Activated CD8-positive, alpha-beta T cell treated with anti-CD3 and anti-CD28 coated beads, Interleukin-2, amount 10 ng/mL, durations not matched to agents 7 days and 5 days (primary cell): ENCODE data around the gene ITGB8. TPM values are rescaled to one million over a fixed set of nuclear protein-coding genes. Genes with fewer than 3 reads are reported as not detected.

Experiments
- ATAC-seq: fragments of 150-1000 bp; cut with Tn5 transposase; one replicate; pipeline ENCODE4 v1.10.0; 2021; ENCODE audit warnings: moderate library complexity
- CTCF ChIA-PET: fragments of 350-600 bp; sonication (Branson Sonifier 250); formaldehyde crosslinking; loops from one replicate; lab custom pipeline; 2021; ENCODE audit warnings: antibody characterized with exemption; lab: Charles Lee
- POLR2A ChIA-PET: fragments of 350-600 bp; sonication (Branson Sonifier 250); formaldehyde crosslinking; loops from one replicate; lab custom pipeline; 2021; ENCODE audit warnings: antibody characterized with exemption; lab: Charles Lee
- DNase-seq: peaks from one replicate; pipeline ENCODE4 v3.0.0-alpha.2; 2020
- H3K27ac Mint-ChIP-seq: one replicate; pipeline ENCODE4 v1.8.0; 2021; ENCODE audit warnings: mild to moderate bottlenecking, mixed read lengths
- H3K27me3 Mint-ChIP-seq: one replicate; pipeline ENCODE4 v1.8.0; 2021; ENCODE audit warnings: low read depth, mixed read lengths
- H3K36me3 Mint-ChIP-seq: one replicate; pipeline ENCODE4 v1.8.0; 2021; ENCODE audit warnings: low read depth, mixed read lengths
- H3K4me1 Mint-ChIP-seq: one replicate; pipeline ENCODE4 v1.8.0; 2021; ENCODE audit warnings: low read depth, mixed read lengths
- H3K4me3 Mint-ChIP-seq: one replicate; pipeline ENCODE4 v1.8.0; 2021; ENCODE audit warnings: mild to moderate bottlenecking, mixed read lengths
- H3K9me3 Mint-ChIP-seq: one replicate; pipeline ENCODE4 v1.8.0; 2022; ENCODE audit warnings: mixed read lengths; ENCODE audit not compliant: insufficient read depth
- total RNA-seq, 2 experiments: library from RNA; stranded (reverse); gene quantifications; one replicate each; pipeline ENCODE4 v1.2.3, GENCODE V29; 2021

The ITGB8 gene
- total RNA-seq, 2 experiments from 2014 or later: not detected

- ChIA-PET CTCF (interaction anchor here (1.6 kb wide), 1 partner anchor 458 kb away, joined by 3 read pairs; no protein-coding TSS in a partner anchor), POLR2A (no interaction called here)
- Mint-ChIP-seq H3K27ac (no peak overlapping the region), H3K4me1 (no peaks in the 10 kb centered on the region), H3K36me3 (no peaks in the 10 kb centered on the region), H3K9me3 (no peaks in the 10 kb centered on the region), H3K4me3 (no peak overlapping the region), H3K27me3 (no peaks in the 10 kb centered on the region)
- no peak for DNase-seq
- ATAC-seq: no peak
Measured at GRCh38 chr7:20440472-20441105, 109.9 kb downstream of the ITGB8 start.

- no peak overlapping the region for H3K27ac Mint-ChIP-seq
- ChIA-PET CTCF (interaction anchor here (1.6 kb wide), 1 partner anchor 459 kb away, joined by 3 read pairs; no protein-coding TSS in a partner anchor), POLR2A (no interaction called here)
- DNase-seq (no peak), ATAC-seq (no peak)
- no peak overlapping the region for H3K4me3 Mint-ChIP-seq
- no peaks in the 10 kb centered on the region for H3K4me1 Mint-ChIP-seq
- H3K27me3 Mint-ChIP-seq: no peaks in the 10 kb centered on the region
- no peaks in the 10 kb centered on the region for H3K36me3 Mint-ChIP-seq
- H3K9me3 Mint-ChIP-seq: no peaks in the 10 kb centered on the region
Measured at GRCh38 chr7:20441346-20441745, 110.6 kb downstream of the ITGB8 start.

- ChIA-PET POLR2A (no interaction called here), CTCF (interaction anchor here (1.6 kb wide), 1 partner anchor 460 kb away, joined by 3 read pairs; no protein-coding TSS in a partner anchor)
- H3K9me3 Mint-ChIP-seq: no peaks in the 10 kb centered on the region
- no peak overlapping the region for H3K27ac Mint-ChIP-seq
- no peaks in the 10 kb centered on the region for H3K36me3 Mint-ChIP-seq
- no peaks in the 10 kb centered on the region for H3K4me1 Mint-ChIP-seq
- no peaks in the 10 kb centered on the region for H3K27me3 Mint-ChIP-seq
- DNase-seq (no peak), ATAC-seq (no peak)
- no peak overlapping the region for H3K4me3 Mint-ChIP-seq
Measured at GRCh38 chr7:20441991-20442441, 111.3 kb downstream of the ITGB8 start.

- H3K27me3 Mint-ChIP-seq: no peaks in the 10 kb centered on the region
- H3K36me3 Mint-ChIP-seq: no peaks in the 10 kb centered on the region
- no peak overlapping the region for H3K4me3 Mint-ChIP-seq
- no peak overlapping the region for H3K27ac Mint-ChIP-seq
- CTCF ChIA-PET: no interaction called here
- ATAC-seq: no peak
- no peak for DNase-seq
- POLR2A ChIA-PET: no interaction called here
- no peaks in the 10 kb centered on the region for H3K4me1 Mint-ChIP-seq
- no peaks in the 10 kb centered on the region for H3K9me3 Mint-ChIP-seq
Measured at GRCh38 chr7:20442951-20443350, 112.3 kb downstream of the ITGB8 start.

DNA sequence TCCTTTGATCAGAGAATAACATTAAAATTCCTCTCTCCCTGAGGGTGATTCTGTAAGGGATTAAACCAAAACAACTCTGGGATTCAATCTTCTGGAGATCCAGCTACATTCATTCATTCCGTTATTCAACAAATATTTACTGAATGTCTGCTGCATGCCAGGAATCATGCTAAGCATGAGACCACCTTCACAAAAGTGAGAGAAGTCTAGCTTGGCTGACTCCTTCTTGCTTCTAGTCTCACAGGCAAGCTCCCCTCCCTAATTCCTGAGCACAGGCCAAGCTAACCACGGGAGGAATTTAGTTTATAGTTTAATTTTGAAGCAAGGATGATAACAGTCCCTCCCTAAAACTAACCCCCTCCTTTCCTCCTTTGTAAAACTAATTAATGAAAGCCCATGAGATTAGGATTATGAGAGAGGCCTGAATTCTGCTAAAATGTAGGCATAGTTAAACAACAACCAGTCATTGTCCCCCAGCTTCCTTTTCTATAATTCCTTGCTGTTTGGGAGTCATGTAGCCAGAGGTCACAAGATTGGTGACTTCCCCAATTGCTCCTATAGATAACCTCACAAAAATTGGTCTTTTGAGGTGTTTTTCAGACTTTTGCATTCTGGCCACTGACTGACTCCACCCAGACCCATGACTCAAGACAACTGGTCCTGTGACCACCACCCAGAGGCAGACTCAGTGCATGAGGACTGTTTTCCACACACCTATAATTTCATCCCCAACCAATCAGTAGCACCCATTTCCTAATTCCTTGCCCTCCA is 113.5 kb downstream of the ITGB8 start:
- H3K4me1 Mint-ChIP-seq: no peaks in the 10 kb centered on the region
- CTCF ChIA-PET: no interaction called here

GRCh38 chr7:20447021-20447650 is 116.4 kb downstream of the ITGB8 start:
- Mint-ChIP-seq H3K36me3 (no peaks in the 10 kb centered on the region), H3K27me3 (no peaks in the 10 kb centered on the region), H3K9me3 (no peaks in the 10 kb centered on the region), H3K27ac (no peak overlapping the region), H3K4me3 (no peak overlapping the region), H3K4me1 (no peaks in the 10 kb centered on the region)
- DNase-seq (no peak), ATAC-seq (no peak)
- ChIA-PET POLR2A (no interaction called here), CTCF (no interaction called here)

More for the DNA sequence above, 113.5 kb downstream of the ITGB8 start:
- H3K27me3 Mint-ChIP-seq: no peaks in the 10 kb centered on the region
- no peak overlapping the region for H3K27ac Mint-ChIP-seq
- ATAC-seq (no peak), DNase-seq (no peak)
- no peak overlapping the region for H3K4me3 Mint-ChIP-seq
- POLR2A ChIA-PET: no interaction called here
- H3K9me3 Mint-ChIP-seq: no peaks in the 10 kb centered on the region
- no peaks in the 10 kb centered on the region for H3K36me3 Mint-ChIP-seq

DNA sequence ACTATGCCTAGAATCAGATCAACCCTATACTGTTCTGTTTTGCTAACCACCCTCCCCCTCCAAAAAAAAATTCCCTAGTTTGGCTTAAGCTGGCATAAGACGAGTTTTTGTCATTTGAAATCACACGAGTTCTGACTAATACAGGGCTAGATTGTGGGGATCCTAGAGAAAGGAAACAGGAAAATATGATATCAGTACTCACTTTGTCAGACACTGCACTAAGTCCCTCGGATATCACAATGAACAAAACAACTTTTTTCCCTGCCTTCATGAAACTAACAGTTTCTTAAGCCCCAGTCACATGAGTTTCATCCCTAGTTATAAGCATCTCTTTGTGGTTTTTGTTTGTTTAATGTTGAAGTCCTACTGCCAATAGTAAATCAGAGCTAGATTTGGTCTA is 118.5 kb downstream of the ITGB8 start:
- ATAC-seq (no peak), DNase-seq (no peak)
- POLR2A ChIA-PET: no interaction called here
- Mint-ChIP-seq H3K4me3 (no peak overlapping the region), H3K9me3 (no peaks in the 10 kb centered on the region), H3K27me3 (no peaks in the 10 kb centered on the region), H3K27ac (no peak overlapping the region), H3K36me3 (no peaks in the 10 kb centered on the region), H3K4me1 (no peaks in the 10 kb centered on the region)
- CTCF ChIA-PET: no interaction called here

DNA sequence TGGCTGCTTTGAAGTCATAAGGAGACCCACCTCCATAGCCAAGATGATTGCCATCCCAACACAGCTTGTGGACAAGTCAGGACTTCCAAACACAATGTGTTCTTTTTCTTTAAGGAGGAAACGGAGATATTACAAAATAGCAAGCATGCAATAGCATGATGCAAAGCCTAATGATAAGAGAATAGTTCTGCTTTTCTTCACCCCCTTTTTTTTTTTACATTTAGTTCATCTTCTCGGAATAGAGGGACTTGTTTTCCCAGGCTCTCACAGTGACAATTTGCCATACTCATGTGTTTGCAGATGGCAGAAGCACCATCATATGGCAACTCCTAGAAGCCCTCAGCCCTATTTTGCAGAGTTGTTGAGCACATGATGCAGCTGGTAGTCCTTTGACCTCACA is 119.8 kb downstream of the ITGB8 start:
- no peak for ATAC-seq
- POLR2A ChIA-PET: no interaction called here
- no peak for DNase-seq
- Mint-ChIP-seq H3K27me3 (no peaks in the 10 kb centered on the region), H3K4me3 (no peak overlapping the region), H3K9me3 (no peaks in the 10 kb centered on the region), H3K4me1 (no peaks in the 10 kb centered on the region), H3K36me3 (no peaks in the 10 kb centered on the region), H3K27ac (no peak overlapping the region)
- CTCF ChIA-PET: no interaction called here

GRCh38 chr7:20454202-20454601 is 123.5 kb downstream of the ITGB8 start:
- Mint-ChIP-seq H3K36me3 (no peaks in the 10 kb centered on the region), H3K4me1 (no peaks in the 10 kb centered on the region), H3K9me3 (no peaks in the 10 kb centered on the region), H3K4me3 (no peak overlapping the region), H3K27ac (no peak overlapping the region), H3K27me3 (no peaks in the 10 kb centered on the region)
- POLR2A ChIA-PET: no interaction called here
- ATAC-seq: no peak
- no peak for DNase-seq
- CTCF ChIA-PET: no interaction called here

DNA sequence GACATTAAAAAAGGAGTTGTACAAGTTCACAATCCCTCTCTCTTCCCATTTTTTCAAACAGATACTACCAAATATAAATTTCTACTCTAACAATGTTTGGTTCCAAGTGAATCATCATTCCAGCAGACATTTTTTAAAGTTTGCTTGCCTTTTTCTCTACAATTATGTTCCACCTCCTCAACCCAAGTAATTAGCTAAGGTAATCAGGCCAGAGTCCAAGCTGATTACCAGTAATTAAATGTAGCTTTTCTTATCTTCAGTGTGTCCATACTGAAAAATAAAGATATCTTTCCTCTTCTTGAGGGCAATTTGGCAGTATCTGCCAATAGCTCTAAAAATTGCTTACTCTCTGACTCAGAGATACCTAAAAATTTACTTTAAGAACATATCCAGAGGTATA is 126.0 kb downstream of the ITGB8 start:
- ChIA-PET CTCF (no interaction called here), POLR2A (no interaction called here)
- no peak for DNase-seq
- Mint-ChIP-seq H3K36me3 (no peaks in the 10 kb centered on the region), H3K27me3 (no peaks in the 10 kb centered on the region), H3K4me3 (no peak overlapping the region), H3K27ac (no peak overlapping the region), H3K9me3 (no peaks in the 10 kb centered on the region), H3K4me1 (no peaks in the 10 kb centered on the region)
- ATAC-seq: no peak

DNA sequence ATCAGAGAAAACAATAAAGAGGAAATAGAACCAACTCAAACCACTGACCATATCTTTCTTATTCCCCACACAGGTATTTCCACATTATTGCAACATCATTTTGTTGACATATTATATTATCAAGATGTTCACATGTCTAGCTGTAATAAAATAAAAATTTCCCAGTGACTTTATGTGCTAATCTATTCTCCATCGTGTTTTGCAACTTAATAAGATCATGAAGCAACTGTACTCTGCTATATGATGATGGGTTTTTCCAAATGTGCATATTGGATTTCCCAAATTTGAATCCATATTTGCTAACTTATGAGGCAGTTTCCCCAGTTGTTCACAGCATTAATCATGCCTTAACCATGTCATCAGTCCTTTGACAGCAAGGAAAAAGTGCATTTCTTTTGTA is 127.8 kb downstream of the ITGB8 start:
- H3K9me3 Mint-ChIP-seq: no peaks in the 10 kb centered on the region
- CTCF ChIA-PET: no interaction called here
- no peaks in the 10 kb centered on the region for H3K4me1 Mint-ChIP-seq
- DNase-seq: no peak
- H3K27ac Mint-ChIP-seq: no peak overlapping the region
- no peaks in the 10 kb centered on the region for H3K36me3 Mint-ChIP-seq
- no peak overlapping the region for H3K4me3 Mint-ChIP-seq
- POLR2A ChIA-PET: no interaction called here
- no peaks in the 10 kb centered on the region for H3K27me3 Mint-ChIP-seq
- no peak for ATAC-seq

DNA sequence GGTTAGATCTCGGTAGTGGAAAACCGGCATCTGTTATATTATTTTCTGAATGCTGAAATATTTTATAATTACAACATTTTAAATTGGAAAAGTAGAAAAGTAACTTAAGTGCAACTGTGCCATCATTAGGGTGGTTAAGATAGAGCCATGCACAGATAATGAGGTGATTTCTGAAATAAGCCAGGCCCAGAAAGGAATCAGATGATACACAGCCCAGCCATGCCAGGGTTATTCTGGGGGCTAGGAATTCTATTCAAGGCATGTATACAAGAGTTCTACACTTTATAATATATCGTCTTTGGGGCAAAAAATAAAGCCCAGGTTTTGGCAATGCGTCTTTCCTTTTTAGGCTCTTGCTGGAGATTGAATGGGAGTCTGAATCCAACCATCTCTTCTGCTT is 128.7 kb downstream of the ITGB8 start:
- Mint-ChIP-seq H3K4me1 (no peaks in the 10 kb centered on the region), H3K27me3 (no peaks in the 10 kb centered on the region), H3K36me3 (no peaks in the 10 kb centered on the region), H3K4me3 (no peak overlapping the region), H3K9me3 (no peaks in the 10 kb centered on the region), H3K27ac (no peak overlapping the region)
- CTCF ChIA-PET: no interaction called here
- ATAC-seq: no peak
- POLR2A ChIA-PET: no interaction called here
- no peak for DNase-seq
